ENCODE measurements around the gene ASPHD2.

The ASPHD2 gene

DNA sequence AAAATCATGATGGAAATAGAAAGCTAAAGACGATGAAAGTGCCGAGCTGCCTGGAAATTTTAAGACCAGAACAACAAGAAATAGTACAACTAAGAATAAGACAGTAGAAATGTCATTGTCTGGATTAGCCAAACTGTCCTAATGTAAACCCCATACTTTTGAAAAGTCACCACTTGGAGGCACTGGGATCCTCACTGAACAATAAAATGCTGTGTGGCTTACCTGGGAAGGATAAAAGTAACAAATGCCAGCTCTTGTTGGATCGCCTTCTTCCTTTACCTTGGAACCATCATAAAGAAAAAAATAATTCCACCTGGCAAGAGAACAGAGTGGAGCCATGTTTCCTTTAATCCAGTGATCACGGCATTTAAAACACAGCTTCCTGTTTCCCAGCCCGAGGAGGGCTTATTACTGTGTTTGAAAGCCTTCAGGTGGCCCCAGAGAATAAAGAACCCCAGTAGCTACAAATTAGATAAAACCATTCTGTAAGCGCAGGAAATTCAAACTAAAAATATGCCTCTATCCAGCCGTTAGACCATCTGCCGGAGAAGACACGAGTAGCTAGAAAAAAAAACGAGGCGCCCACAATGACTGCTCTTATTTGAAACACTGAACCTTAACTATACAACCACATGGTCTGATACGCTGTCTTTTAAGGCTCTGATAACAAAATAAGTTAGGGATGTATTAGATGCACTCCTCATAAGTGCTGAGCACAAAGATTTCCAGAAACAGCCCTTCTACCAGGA, 50.2 kb downstream of the ASPHD2 start:
- no peak for DNase-seq

DNA sequence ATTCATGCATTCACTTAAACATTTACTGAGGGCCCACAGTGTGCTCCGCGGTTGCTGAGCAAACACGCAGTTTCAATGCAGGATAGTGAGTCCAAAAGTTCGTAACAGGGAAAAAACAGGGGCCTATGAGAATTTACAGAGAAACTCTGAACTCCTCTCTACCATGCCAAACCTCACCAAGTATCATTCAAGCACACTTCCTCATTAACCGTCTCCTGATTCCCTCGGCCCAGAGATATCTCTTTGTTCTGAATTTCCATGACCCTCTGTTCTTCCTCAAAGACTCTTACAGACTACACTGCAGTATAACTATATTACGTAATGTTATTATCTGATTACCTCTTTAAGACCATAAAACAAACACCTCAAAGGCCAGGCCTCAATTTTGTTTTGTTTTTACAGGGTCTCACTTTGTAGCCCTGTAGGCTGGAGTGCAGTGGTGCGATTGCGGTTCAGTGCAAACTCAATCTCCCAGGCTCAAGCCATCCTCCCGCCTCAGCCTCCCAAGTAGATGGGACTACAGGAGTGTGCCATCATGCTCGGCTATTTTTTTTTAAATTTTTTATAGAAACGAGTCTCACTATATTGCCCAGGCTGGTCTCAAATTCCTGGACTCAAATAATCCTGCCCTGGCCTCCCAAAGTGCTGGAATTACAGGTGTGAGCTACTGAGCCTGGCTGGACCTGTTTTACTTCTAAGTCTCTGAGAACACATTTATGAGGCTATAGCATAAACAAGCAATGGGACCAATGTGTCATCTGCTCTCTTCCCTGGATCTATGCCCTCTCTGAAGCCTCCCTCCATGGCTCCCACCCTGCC, 50.9 kb downstream of the ASPHD2 start:
- DNase-seq: no peak

DNA sequence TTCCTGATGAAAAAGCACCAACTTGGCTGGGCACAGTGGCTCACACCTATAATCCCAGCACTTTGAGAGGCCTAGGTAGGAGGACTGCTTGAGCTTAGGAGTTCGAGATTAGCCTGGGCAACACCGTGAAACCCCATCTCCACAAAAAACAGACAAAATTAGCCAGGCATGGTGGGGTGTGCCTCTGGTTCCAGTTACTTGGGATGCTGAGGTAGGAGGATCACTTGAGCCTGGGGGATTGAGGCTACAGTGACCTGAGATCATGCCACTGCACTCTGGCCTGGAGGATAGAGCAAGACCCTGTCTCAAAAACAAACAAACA, 51.5 kb downstream of the ASPHD2 start:
- no peak for DNase-seq

DNA sequence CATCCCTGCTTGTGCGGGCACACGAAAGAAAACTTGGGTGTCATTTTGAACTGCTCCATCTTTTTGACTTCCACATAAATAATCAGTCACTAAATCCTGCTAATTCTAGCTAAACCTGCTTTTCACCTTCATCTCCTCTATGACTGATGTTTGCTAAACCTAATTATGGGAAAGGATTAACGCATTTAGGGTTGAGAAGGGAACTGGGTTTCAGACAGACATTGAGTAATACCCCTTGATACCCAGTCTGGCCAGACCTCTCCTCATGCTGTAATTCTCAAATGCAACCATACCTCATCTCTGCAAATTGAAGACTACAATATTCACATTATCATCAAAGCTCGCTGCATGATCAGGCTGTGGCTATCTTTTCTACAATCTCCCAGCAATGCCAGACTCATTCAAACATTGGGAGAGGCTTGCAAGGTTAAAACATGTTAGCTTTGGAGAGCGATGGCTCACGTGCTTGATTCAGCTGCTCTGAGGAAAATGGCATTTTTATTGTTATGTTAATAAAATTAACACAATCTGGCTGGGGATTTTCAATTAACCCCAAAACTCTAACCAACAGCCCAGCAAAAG, 52.1 kb downstream of the ASPHD2 start:
- DNase-seq: no peak

DNA sequence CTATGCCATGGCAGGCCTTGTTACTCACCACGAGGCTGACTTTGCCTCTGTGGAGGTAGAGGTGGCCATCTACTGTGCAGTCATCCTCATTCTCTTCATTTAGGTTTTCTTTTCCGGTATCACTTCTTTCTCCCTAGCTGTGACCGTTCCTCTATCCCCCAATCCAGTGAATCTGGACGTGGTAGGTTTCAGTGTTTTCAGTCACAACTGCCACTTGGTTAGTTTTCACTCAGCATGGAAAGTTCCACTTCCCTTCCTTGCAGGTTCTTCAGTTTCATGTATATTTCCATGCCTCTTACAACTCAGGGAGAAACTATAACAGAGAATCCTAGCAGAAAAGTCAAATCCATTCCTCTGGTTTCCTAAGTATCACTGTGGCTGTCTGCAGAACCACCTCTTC, 52.6 kb downstream of the ASPHD2 start:
- no peak for DNase-seq

DNA sequence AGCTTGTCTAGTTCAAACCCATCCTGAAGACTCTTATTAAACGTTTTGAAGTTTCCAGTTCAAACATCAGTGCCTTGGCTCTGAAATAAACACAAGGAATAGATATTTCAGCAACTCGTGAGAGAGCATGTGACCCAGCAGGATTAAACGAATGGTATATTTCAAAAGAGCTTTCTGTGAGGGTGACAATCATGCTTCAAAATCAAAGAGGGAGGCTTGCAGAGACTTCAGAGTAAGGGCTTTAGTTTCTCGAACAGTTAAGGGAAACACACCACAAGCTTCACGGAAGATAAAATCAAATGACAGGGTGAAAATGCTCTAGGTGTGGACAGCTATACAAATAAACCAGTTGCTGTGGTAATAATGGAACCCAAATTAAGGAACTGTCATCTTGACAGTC, 53.1 kb downstream of the ASPHD2 start:
- no peak for DNase-seq

DNA sequence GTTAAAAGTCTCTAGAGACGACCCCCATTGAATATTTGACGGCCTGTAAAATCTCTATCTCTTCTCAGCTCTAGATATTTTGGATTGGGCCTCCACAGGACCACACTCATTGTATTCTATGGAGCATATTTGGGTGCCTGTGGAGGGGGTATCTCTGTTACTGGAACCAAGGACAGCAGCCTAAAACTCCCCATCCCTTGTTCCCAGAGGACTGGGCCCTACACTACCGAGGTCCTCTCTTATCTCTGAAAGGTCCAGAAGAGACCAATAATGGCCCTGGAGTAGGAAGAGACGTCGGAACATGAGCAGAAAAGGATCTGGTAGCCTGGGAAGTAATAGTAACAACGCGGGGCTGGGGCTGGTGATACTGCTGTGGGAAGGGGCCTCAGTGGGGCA, 54.0 kb downstream of the ASPHD2 start:
- no peak for DNase-seq

DNA sequence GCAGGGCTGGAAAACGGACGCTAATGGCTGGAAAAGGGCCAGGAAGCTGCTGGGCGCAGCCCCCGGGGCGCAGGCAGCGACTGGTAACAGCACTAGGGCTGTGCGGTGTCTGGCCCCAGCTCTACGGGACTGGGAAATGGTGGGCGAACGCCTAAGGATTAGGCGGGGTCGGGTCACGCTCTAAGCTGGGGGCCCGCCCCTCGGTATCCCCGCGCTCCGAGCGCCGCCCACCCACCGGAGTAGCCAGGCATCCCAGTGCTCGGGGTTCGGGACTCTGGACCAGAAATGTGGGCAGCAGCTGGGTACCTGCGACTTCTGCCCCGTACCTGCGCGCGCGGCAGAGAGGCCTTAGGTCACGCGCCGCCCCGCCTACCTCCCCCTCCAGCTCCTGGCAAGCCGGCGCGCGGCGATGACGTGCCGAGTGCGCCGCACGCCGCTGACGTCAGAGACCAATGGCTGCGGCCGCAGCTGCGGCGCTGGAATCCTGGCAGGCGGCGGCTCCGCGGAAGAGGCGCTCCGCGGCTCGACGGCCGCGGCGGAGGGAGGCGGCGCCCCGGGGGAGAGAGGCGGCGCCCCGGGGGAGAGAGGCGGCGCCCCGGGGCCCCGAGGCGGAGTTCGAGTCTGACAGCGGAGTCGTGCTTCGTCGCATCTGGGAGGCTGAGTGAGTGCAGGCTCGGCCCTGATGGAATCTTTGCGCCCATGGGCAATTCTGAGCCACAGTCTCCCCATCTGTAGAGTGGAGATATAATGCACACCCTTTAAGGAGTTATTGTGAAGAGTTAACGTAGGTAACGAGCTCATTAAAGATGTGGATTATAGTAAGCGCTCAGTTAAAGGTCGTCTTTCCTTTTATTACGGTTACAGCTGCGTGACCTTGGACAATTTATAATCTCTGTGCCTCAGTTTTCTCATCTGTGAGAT, 54.6 kb downstream of the ASPHD2 start, which contains the start of the genes HPS4 and SRRD:
Gene HPS4, minus strand, starts transcription at position 345 of the 921 bp plus-strand sequence. CDS start 2,021 bp downstream, outside the sequence.
Gene SRRD, plus strand, starts transcription at position 439 of the 921 bp plus-strand sequence. Its CDS starts 14 bp downstream, at position 453.
- peak; percentile 97 for DNase-seq

DNA sequence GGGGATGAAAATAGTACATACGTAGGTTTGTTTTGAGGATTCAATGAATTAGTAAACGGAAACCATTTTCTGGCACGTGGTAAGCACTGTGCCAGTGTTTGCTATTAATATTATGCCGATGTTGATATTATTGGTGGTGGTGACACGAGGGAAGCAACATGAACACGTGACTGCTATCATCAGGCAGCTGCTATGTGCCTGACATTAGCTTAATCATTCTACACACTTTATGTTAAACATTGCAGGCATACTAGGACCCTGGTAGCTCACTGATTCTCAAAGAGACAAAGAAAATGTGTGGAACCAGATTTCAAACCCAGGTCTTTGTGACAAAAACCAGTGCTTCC, 55.3 kb downstream of the ASPHD2 start:
- DNase-seq: peak; percentile 46

DNA sequence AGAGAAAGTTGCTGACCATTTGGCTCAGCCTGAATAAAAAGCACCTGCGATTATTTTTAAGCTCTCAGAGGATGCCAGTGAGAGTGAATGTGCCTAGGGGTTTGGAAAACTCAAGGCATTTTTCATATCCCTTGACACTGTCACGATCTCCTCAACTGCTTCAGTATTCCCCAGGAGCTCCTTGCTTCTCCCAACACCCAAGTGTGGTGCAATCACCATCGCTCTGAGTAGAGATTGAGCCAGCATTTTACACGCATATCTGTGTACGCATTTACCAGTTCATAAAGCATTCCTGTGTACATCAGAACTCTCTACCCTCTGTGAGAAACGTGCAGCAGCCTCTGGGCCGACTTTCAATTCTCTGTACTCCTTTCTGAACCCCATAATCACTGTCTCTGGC, 56.0 kb downstream of the ASPHD2 start:
- no peak for DNase-seq

DNA sequence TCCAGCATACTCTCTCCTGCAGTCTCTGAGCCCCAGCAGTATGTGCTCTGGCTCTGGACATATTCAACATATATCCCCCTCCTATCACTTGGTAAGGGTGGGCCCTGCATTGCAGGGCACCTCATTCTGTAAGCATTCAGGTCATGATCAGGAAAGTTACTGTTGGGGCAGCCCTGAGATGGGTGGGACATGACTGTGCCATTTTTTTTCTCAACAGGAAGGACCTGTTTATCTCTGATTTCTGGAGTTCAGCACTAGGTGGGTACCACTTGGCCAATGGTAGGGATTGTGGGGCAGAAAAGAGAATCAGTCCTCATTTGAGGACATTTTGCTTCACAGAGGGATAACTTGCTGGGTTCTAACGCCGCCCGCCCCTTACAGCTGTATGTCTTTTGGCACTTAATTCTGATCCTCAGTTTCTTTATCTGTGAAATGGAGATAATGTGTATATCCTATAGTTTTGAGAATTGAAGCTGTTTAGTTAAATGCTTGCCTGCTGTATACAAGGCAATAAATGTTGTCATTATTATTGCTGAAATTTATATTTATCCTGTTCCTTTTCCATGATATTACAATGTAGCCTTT, 56.8 kb downstream of the ASPHD2 start:
- no peak for DNase-seq

DNA sequence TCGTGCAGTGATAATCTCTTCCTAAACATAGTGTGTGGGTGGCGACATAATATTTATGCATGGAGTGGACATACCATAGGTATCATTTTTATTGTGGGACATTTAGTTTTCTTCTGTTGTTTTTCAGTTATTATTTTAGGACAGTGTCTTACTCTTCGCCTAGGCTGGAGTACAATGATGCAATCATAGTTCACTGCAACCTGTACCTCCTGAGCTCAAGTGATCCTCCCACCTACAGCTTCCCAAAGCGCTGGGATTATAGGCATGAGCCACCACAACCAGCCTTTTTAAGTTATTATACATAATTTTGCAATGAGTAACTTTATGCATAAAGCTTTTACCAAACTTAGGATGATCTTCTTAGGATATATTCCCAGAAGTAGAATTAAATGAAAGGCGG, 57.3 kb downstream of the ASPHD2 start:
- no peak for DNase-seq

DNA sequence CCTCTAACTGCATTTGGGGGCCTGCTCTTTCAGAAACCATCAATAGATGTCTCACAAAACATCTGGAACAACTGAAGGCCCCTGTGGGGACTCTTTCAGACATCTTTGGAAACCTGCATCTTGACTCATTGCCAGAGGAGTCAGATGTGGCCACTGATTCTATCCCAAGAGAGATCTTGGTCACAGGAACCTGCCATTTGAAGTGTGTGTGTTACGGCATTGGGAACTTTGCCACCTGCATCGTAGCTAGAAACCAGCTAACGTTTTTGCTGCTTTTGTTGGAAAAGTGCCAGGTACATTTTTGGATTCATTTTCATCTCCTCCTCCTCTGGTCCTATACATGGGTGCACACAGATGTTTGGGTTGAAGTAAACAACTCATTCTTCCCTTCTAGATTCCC, 58.9 kb downstream of the ASPHD2 start:
- peak; percentile 31 for DNase-seq

DNA sequence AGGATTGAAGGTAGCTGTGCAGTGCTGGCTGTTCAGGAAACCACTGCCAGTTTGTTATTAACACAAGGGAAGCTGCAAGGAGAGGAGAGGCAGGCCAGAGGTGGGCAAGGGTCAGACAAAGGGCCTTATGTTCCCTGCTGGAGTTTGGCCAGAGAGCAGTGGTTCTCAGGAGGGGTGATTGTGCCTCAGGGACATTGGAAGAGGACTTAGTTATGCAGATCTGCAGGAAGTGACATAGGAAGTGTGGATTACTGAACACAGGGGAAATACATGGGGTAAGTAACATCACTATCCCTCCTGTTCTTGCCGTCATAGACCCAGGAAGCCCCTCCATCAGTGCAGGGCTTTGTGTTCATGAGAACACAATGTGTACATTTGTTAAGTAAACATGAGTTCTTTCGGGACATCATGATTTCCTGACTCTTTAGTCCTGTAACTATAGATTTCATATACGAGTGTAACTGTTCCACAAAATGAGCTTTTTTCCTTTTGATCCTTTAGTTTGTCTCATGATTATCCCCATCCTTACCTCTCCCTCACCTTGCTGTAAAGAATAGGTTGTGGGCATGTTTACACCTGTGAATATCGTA, 60.5 kb downstream of the ASPHD2 start:
- no peak for DNase-seq

DNA sequence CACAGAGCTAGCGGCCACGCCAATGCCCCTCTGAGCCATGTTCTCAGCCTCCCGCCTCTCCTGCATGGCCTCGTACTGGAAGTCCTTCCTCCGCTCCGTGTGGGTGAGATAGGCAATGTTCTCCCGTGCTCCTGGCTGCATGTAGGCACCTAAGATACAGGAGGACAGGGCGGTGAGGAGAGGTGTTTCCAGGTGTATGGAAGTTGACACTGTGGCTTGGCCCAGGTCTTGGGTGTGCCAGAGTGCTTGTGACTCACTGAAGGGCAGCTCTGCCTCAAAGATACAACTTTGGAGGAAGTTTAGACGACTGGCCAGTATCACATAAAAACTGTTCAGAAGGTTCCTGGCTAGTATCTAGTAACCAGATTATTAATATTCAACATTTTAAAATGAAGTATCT, 63.2 kb downstream of the ASPHD2 start:
- no peak for DNase-seq

DNA sequence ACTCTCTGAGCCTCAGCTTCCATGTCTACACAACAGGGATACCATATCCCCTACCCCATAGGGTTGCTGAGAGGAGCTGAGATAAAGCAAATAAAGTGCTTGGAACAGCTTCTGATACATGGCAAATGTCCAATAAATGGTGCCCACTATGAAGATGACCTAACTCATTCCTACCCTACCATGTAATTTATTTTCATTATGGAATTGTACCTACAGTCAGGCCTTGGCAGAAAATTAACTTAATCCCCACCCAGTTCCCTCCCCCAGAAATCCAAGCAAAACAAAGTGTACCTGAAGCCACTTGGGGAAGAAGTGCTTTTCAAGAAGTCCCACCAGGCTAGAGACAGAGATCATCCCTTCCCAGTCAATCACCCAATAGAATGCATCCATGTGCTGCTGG, 65.4 kb downstream of the ASPHD2 start:
- DNase-seq: no peak
